Measurements from ENCODE around the gene RPA3. TPM values are rescaled to one million over a fixed set of nuclear protein-coding genes. Genes with fewer than 3 reads are reported as not detected.

The RPA3 gene
- total RNA-seq, 1 donor from 2014 or later = 28.5 TPM

- ATAC-seq = no peak
Measured at GRCh38 chr7:7595451-7595850, 123.0 kb downstream of the RPA3 start.

Other genes with a start within 250 kb of the RPA3 start
- 0.16 TPM for gene COL28A1, start 182.7 kb downstream of the RPA3 start, total RNA-seq
- gene MIOS, start 151.7 kb downstream of the RPA3 start, total RNA-seq = 36.2 TPM
- gene UMAD1, start 77.9 kb downstream of the RPA3 start, total RNA-seq = 5.3 TPM

Data from esophagus mucosa (tissue), 1 donor.